ENCODE results near the gene RNASE1.

GRCh38 chr14:20790464-20791116, 12.1 kb downstream of the RNASE1 start:
- no peak for TF ChIP-seq BHLHE40 (IDR thresholded peaks at IDR 0.05; ENCODE audit: borderline replicate concordance)
- no peak for TF ChIP-seq SUZ12 (IDR thresholded peaks at IDR 0.05)
- TF ChIP-seq FOXA1 (IDR thresholded peaks at IDR 0.05), result no peak
- TF ChIP-seq NFRKB (IDR thresholded peaks at IDR 0.05), result no peak
- TF ChIP-seq TARDBP (IDR thresholded peaks at IDR 0.05), result no peak
- TF ChIP-seq FOXK2 (IDR thresholded peaks at IDR 0.05), result no peak
- TF ChIP-seq PKNOX1 (IDR thresholded peaks at IDR 0.05), result no peak
- TF ChIP-seq ARNT (IDR thresholded peaks at IDR 0.05), result no peak
- TF ChIP-seq SP1 (IDR thresholded peaks at IDR 0.05), result no peak
- no peak for TF ChIP-seq ZNF384 (IDR thresholded peaks at IDR 0.05)
- no peak for TF ChIP-seq HDGF (IDR thresholded peaks at IDR 0.05; ENCODE audit: borderline replicate concordance)
- TF ChIP-seq ELF4 (IDR thresholded peaks at IDR 0.05), result no peak
- TF ChIP-seq FOXM1 (IDR thresholded peaks at IDR 0.05; ENCODE audit: borderline replicate concordance), result no peak

All from HEK293T (cell line).